ENCODE results near the gene RCAN3.

RCAN3 gene

DNA sequence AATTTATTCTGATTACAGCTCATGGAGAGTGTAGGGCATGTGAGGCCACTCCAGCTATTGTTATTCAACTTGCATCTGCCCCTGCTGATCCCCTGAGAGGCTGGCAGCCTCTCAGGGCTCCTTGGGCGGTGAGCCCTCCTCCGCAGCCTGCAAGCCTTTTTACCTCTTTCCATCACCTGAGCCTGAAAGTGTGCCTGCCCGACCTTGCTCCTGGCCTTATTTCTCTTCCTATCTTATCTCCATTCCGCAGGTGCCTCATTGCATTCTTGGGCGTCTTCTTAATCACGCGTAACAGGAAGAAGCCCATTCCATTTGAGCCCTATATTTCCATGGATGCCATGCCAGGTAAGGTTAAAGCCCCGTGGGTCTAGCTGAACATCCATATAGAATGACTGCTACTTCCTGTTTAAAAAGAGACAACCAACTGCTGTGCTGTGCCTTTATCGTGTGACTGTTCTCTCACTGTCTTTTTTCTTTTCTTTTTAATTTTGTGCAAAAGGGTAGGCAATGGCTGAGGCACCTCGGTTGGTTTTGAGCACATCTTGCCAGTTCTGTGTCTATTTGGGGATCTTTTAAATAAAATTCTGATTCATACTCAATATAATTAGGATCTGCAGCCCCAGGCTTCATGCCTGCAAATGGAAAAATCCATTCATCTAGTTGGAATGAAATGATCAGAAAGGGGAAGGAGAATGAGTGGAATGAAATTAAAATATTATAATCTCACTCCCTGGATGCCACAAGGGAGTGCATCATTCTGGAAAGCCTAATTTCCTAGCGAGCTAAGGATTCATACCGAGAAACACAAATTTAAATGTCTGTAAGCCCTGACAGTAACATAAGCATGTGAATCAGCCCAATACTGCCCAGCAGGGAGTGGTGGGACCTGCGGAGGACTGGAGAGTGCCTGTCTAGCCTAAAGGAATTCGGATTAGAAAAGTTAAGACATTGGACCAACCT, 38.6 kb upstream of the RCAN3 start:
- DNase-seq (ENCODE audit: low read depth), result no peak
- no peak overlapping the region for H3K4me3 ChIP-seq (ENCODE audit: low read depth, low read length)
- TF ChIP-seq, protein P1, sequence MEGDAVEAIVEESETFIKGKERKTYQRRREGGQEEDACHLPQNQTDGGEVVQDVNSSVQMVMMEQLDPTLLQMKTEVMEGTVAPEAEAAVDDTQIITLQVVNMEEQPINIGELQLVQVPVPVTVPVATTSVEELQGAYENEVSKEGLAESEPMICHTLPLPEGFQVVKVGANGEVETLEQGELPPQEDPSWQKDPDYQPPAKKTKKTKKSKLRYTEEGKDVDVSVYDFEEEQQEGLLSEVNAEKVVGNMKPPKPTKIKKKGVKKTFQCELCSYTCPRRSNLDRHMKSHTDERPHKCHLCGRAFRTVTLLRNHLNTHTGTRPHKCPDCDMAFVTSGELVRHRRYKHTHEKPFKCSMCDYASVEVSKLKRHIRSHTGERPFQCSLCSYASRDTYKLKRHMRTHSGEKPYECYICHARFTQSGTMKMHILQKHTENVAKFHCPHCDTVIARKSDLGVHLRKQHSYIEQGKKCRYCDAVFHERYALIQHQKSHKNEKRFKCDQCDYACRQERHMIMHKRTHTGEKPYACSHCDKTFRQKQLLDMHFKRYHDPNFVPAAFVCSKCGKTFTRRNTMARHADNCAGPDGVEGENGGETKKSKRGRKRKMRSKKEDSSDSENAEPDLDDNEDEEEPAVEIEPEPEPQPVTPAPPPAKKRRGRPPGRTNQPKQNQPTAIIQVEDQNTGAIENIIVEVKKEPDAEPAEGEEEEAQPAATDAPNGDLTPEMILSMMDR (IDR thresholded peaks at IDR 0.05; ENCODE audit: low read depth, low read length, missing control alignments), result no peak

DNA sequence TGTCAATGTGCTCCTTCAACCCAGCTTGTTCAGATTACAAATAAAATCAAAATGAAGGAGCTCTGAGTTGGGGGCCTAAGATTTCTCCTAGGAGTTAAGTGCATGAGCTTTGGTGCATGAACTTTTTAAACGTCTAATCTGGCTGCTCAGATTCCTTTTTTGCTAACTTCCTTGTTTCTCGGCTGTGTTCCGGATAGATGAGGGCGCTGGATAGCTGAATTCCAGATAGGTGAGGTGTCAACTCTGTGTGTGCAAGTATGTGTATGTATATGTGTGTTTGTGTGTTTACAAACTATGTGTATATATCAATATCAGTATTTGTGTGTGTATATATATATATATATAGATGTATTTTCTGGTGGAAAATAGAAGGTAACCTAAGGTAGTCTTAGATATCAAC, 37.5 kb upstream of the RCAN3 start:
- TF ChIP-seq, protein P1 (IDR thresholded peaks at IDR 0.05; ENCODE audit: low read depth, low read length, missing control alignments), result no peak
- no peak overlapping the region for H3K4me3 ChIP-seq (ENCODE audit: low read depth, low read length)
- no peak for DNase-seq (ENCODE audit: low read depth)

DNA sequence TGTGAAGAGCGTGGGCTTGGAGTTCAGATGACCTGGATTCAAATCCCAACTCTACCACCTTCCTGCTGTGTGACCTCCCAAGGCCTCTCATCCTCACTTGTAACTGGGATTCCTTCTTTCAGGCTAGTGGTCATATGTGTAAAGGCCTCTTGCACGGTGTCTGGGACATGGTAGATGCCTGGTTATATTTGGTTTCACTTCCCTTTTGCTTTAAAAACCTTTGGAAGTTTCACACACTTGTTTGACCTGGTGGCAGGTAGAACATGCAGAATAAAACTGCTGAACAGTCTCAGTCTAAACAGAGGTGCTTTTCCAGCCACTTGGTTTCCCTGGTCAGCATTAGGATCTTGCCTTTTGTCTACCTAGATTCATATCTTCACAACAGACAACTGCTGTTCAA, 37.0 kb upstream of the RCAN3 start:
- DNase-seq (ENCODE audit: low read depth), result no peak
- no peak overlapping the region for H3K4me3 ChIP-seq (ENCODE audit: low read depth, low read length)
- TF ChIP-seq, protein P1 (IDR thresholded peaks at IDR 0.05; ENCODE audit: low read depth, low read length, missing control alignments), result no peak

DNA sequence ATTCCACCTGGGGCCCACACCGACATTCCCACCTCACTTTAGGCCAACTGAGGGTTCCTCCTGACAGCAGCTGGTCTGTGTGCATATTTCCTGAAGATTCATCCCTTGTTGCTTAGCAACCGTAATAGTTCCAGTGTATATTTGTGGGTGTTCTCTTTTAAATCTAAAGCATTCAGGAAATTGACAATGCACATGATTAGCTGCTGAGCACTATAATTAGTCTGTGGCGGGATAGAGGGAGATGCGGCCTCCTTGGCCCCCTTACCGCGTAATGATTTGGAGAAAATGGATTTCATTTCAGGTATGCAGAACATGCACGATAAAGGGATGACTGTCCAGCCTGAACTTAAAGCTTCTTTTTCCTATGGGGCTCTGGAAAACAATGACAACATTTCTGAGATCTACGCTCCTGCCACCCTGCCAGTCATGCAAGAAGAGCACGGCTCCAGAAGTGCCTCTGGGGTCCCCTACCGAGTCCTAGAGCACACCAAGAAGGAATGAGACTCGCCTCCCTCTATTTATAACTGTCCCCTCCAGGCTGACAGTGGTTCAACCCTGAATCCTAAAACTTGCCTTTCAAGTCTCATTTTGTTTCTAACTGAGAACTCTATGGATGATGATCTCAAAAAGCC, 33.8 kb upstream of the RCAN3 start:
- no peak for DNase-seq (ENCODE audit: low read depth)
- TF ChIP-seq, protein P1 (IDR thresholded peaks at IDR 0.05; ENCODE audit: low read depth, low read length, missing control alignments), result no peak
- no peak overlapping the region for H3K4me3 ChIP-seq (ENCODE audit: low read depth, low read length)

DNA sequence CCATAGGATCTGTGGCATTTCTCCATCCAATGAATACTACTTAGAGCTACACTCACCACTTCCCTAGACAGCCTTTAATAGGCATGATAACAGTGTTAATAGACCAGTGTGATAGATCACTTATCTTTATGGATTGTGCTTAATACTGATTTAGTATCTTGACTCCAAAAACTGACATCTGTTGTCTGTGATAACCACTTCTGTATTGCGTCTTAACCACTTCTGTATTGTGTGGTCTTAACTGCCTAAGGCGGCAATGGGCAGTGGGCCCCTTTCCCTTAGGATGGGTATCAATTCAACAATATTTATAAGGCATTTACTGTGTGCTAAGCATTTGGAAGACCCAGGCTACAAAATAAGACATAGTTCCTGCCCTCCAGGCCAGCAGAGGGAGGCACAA, 32.0 kb upstream of the RCAN3 start:
- no peak for DNase-seq (ENCODE audit: low read depth)
- H3K4me3 ChIP-seq (ENCODE audit: low read depth, low read length), result no peak overlapping the region
- TF ChIP-seq, protein P1 (IDR thresholded peaks at IDR 0.05; ENCODE audit: low read depth, low read length, missing control alignments), result no peak

DNA sequence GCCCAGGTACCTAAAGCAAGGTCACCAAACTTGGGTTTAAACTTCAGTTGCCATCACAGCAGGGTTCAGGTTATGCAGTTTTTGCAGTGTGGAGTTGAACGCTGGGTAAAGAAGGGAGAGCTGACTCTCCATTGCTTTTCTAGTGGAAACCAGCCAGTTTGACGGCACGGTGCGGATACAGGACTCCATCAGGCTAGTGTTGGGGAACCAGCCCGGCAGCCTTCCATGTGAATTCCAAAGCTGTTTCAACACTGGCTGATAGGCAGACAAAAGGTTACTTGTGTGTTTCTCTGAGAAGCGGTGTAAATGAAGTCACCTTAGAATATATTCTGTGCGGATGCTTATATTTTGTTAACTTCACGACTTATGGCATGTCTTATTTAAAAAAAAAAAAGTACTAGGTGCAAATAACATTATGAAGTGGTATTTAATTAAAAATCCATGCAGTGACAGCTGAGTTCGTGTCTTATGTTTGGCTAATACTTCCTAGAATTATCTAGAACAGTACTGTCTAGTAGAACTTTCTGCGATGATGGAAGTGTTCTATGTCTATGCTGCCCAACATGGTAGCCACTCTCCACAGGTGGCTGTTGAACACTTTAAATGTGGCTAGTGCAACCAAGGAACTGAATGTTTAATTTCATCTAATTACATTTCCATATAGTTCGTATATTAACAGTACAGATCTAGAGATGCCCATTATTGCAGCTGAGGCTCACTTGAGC, 29.9 kb upstream of the RCAN3 start:
- TF ChIP-seq, protein P1 (IDR thresholded peaks at IDR 0.05; ENCODE audit: low read depth, low read length, missing control alignments), result no peak
- H3K4me3 ChIP-seq (ENCODE audit: low read depth, low read length), result no peak overlapping the region
- no peak for DNase-seq (ENCODE audit: low read depth)

All from GM12864 (cell line).